Tibial nerve (tissue), 3 donors: ENCODE data around the gene MFSD2A.

Experiments
- POLR2A ChIP-seq, 2 donors: fragments of 450-650 bp; IDR thresholded peaks; one replicate each; pipeline ENCODE4 v1.6.1; 2017; ENCODE audit warnings: antibody characterized with exemption in 2 of 2, mild to moderate bottlenecking in 2 of 2, moderate library complexity in 2 of 2
- TF ChIP-seq, protein P1 (sequence below), 5 experiments: fragments of 200-600 bp in 3 of 5; fragments of 450-650 bp in 2 of 5; sonication (generic) in 3 of 5; IDR thresholded peaks; one replicate each; pipeline ENCODE4 v1.5.1; 2016 to 2019; ENCODE audit warnings: antibody characterized with exemption in 5 of 5, mild to moderate bottlenecking in 3 of 5, moderate library complexity in 2 of 5

DNA sequence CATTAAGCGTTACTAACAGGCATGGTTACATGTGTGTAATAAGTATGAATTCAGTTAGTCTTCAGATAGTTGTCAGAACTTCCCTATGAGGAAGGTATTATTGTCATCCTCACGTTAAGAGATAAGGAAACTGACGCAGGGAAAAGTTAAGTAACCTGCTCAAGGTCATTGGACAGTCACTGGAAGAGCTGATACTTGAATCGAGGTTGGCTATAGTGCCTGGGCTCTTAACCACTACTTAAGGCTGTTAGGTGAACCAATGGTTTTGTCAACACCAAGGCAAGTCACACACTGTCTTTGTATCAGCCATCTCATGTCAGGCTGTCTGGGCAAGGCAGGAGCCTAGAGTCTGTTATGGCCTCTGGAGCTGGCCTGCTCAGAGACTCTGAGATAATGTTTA lies 16.2 kb downstream of the MFSD2A start:
- TF ChIP-seq, protein P1, sequence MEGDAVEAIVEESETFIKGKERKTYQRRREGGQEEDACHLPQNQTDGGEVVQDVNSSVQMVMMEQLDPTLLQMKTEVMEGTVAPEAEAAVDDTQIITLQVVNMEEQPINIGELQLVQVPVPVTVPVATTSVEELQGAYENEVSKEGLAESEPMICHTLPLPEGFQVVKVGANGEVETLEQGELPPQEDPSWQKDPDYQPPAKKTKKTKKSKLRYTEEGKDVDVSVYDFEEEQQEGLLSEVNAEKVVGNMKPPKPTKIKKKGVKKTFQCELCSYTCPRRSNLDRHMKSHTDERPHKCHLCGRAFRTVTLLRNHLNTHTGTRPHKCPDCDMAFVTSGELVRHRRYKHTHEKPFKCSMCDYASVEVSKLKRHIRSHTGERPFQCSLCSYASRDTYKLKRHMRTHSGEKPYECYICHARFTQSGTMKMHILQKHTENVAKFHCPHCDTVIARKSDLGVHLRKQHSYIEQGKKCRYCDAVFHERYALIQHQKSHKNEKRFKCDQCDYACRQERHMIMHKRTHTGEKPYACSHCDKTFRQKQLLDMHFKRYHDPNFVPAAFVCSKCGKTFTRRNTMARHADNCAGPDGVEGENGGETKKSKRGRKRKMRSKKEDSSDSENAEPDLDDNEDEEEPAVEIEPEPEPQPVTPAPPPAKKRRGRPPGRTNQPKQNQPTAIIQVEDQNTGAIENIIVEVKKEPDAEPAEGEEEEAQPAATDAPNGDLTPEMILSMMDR (IDR thresholded peaks at IDR 0.05) = no peak
- TF ChIP-seq POLR2A (IDR thresholded peaks at IDR 0.05) = no peak
